HepG2 (cell line): ENCODE measurements around the gene C20orf144. TPM values are rescaled to one million over a fixed set of nuclear protein-coding genes. Genes with fewer than 3 reads are reported as not detected.

Experiments
- AHR ChIP-seq: IDR thresholded peaks from 2 replicates; pipeline ENCODE4 v1.6.1; 2018; ENCODE audit warnings: missing genetic modification reagents, missing compliant biosample characterization
- ATF7-NPFF ChIP-seq: sonication (generic); formaldehyde crosslinking; IDR thresholded peaks from 2 replicates; pipeline ENCODE4 v1.8.1; 2023; ENCODE audit warnings: mild to moderate bottlenecking, low read depth, missing genetic modification reagents, moderate library complexity
- DR1 ChIP-seq: sonication (generic); formaldehyde crosslinking; IDR thresholded peaks from 2 replicates; pipeline ENCODE4 v1.8.0; 2021; ENCODE audit warnings: mild to moderate bottlenecking, missing genetic modification reagents, inconsistent platforms
- FOXC1 ChIP-seq: sonication (generic); formaldehyde crosslinking; IDR thresholded peaks from 2 replicates; pipeline ENCODE4 v1.8.0; 2022; ENCODE audit warnings: mild to moderate bottlenecking, missing genetic modification reagents, borderline replicate concordance
- HES4 ChIP-seq: sonication (generic); formaldehyde crosslinking; IDR thresholded peaks from 2 replicates; pipeline ENCODE4 v1.9.0; 2021; ENCODE audit warnings: mild to moderate bottlenecking, missing genetic modification reagents, borderline replicate concordance
- HNF1A ChIP-seq, 2 experiments: sonication (generic) in 1 of 2; formaldehyde crosslinking in 1 of 2; IDR thresholded peaks; 2 replicates each; pipeline versions ENCODE4 v1.4.0 to v1.6.1; 2016 to 2020; ENCODE audit warnings: borderline replicate concordance in 1 of 2, low read depth in 1 of 2, mild to moderate bottlenecking in 1 of 2, missing genetic modification reagents in 1 of 2
- HNRNPUL1 ChIP-seq: fragments of 200-400 bp; formaldehyde crosslinking; IDR thresholded peaks from 2 replicates; pipeline ENCODE4 v1.6.1; 2017; ENCODE audit warnings: low read depth, mild to moderate bottlenecking, low read length, moderate library complexity
- NFIC ChIP-seq: IDR thresholded peaks from 2 replicates; pipeline ENCODE4 v1.6.1; 2012; ENCODE audit warnings: mild to moderate bottlenecking, low read length, inconsistent platforms
- SNRNP70 ChIP-seq: fragments of 200-400 bp; formaldehyde crosslinking; IDR thresholded peaks from 2 replicates; pipeline ENCODE4 v1.6.1; 2017; ENCODE audit warnings: mild to moderate bottlenecking, low read depth, low read length, moderate library complexity
- SP4 ChIP-seq: sonication (generic); formaldehyde crosslinking; IDR thresholded peaks from 2 replicates; pipeline ENCODE4 v1.8.1; 2023; ENCODE audit warnings: mild to moderate bottlenecking, missing genetic modification reagents
- SRY ChIP-seq: sonication (generic); formaldehyde crosslinking; IDR thresholded peaks from 2 replicates; pipeline ENCODE4 v1.8.0; 2022; ENCODE audit warnings: mild to moderate bottlenecking, missing genetic modification reagents
- STAG1 ChIP-seq: sonication (generic); formaldehyde crosslinking; IDR thresholded peaks from 2 replicates; pipeline ENCODE4 v1.4.0; 2020; ENCODE audit warnings: missing genetic modification reagents
- ZBTB37 ChIP-seq: sonication (generic); formaldehyde crosslinking; IDR thresholded peaks from 2 replicates; pipeline ENCODE4 v1.4.0; 2020; ENCODE audit warnings: mild to moderate bottlenecking, missing genetic modification reagents
- ZFP82 ChIP-seq: sonication (generic); formaldehyde crosslinking; IDR thresholded peaks from 2 replicates; pipeline ENCODE4 v1.5.1; 2020; ENCODE audit warnings: mild to moderate bottlenecking, missing genetic modification reagents, borderline replicate concordance
- ZIK1 ChIP-seq: sonication (generic); formaldehyde crosslinking; IDR thresholded peaks from 2 replicates; pipeline ENCODE4 v1.5.0; 2020; ENCODE audit warnings: mild to moderate bottlenecking, low read depth, missing genetic modification reagents, borderline replicate concordance
- ZNF160 ChIP-seq: sonication (generic); formaldehyde crosslinking; IDR thresholded peaks from 2 replicates; pipeline ENCODE4 v1.8.0; 2022; ENCODE audit warnings: mild to moderate bottlenecking, inconsistent platforms, missing genetic modification reagents
- ZNF253 ChIP-seq: sonication (generic); formaldehyde crosslinking; IDR thresholded peaks from 2 replicates; pipeline ENCODE4 v1.8.0; 2022; ENCODE audit warnings: mild to moderate bottlenecking, missing genetic modification reagents, borderline replicate concordance
- ZNF781 ChIP-seq: sonication (generic); formaldehyde crosslinking; IDR thresholded peaks from 2 replicates; pipeline ENCODE4 v1.5.1; 2020; ENCODE audit warnings: borderline replicate concordance, mild to moderate bottlenecking, missing genetic modification reagents; ENCODE audit errors: not compliant biosample characterization
- polyA plus RNA-seq, 8 experiments: library from polyadenylated mRNA; depleted of rRNA in 3 of 8; stranded (reverse) in 7 of 8; unstranded in 1 of 8; fragments of >200 nt; fragmentation: Illumina TruSeq in 4 of 8; extraction: Trizol in 4 of 8; gene quantifications; 2 replicates each; pipeline versions ENCODE4 v1.2.1 to v1.2.3, GENCODE V29; 2011 to 2016; ENCODE audit warnings: low read depth in 4 of 8, missing spikeins in 1 of 8, mixed read lengths in 1 of 8; ENCODE audit not compliant: insufficient read depth in 1 of 8
- total RNA-seq, 5 experiments: library from RNA; depleted of rRNA; stranded (reverse); fragments of >200 nt; fragmentation: Illumina TruSeq; extraction: Trizol; gene quantifications; 2 replicates each; pipeline ENCODE4 v1.2.3, GENCODE V29; 2016; ENCODE audit warnings: low read depth in 1 of 5
- TF ChIP-seq, protein P1 (sequence below), 2 experiments: sonication (generic) in 1 of 2; formaldehyde crosslinking in 1 of 2; IDR thresholded peaks; 2 replicates each; pipeline versions ENCODE4 v1.4.0 to v1.6.1; 2018 to 2020; ENCODE audit warnings: missing genetic modification reagents in 2 of 2, borderline replicate concordance in 1 of 2, low read depth in 1 of 2, mild to moderate bottlenecking in 1 of 2, missing biosample characterization in 1 of 2
- TF ChIP-seq, protein P2 (sequence below): sonication (generic); formaldehyde crosslinking; conservative IDR thresholded peaks from 2 replicates; pipeline ENCODE4 v1.8.0; 2022; ENCODE audit warnings: missing genetic modification reagents

C20orf144 gene
- total and polyA plus RNA-seq, 2 of the 13 experiments (the other 11 are each of a cell fraction or from before 2014, with no cell fraction given) = 0.09 to 0.16 TPM

GRCh38 chr20:33649201-33649681 is 12.9 kb upstream of the C20orf144 start (continued):
- TF ChIP-seq ZNF781 (no peak), ZNF160 (CRISPR knock-in tag) (no peak), AHR (no peak), ZIK1 (no peak), FOXC1 (CRISPR knock-in tag) (0 out of 2 replicates have a peak, but pooled peaks have one; percentile 28), STAG1 (CRISPR knock-in tag) (no peak), NFIC (no peak), HNF1A (IDR thresholded peaks at IDR 0.05; ENCODE audit: low read depth) (no peak), HNF1A (CRISPR knock-in tag; IDR thresholded peaks at IDR 0.05; ENCODE audit: borderline replicate concordance) (no peak), ZFP82 (CRISPR knock-in tag) (no peak), SNRNP70 (no peak), SP4 (no peak), ZNF253 (no peak), SRY (CRISPR knock-in tag) (0 out of 2 replicates have a peak, but pooled peaks have one; percentile 32), ZBTB37 (CRISPR knock-in tag) (no peak), HNRNPUL1 (no peak), HES4 (CRISPR knock-in tag) (no peak), ATF7-NPFF (no peak), DR1 (CRISPR knock-in tag) (no peak)
- TF ChIP-seq, protein P1, sequence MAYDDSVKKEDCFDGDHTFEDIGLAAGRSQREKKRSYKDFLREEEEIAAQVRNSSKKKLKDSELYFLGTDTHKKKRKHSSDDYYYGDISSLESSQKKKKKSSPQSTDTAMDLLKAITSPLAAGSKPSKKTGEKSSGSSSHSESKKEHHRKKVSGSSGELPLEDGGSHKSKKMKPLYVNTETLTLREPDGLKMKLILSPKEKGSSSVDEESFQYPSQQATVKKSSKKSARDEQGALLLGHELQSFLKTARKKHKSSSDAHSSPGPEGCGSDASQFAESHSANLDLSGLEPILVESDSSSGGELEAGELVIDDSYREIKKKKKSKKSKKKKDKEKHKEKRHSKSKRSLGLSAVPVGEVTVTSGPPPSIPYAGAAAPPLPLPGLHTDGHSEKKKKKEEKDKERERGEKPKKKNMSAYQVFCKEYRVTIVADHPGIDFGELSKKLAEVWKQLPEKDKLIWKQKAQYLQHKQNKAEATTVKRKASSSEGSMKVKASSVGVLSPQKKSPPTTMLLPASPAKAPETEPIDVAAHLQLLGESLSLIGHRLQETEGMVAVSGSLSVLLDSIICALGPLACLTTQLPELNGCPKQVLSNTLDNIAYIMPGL (CRISPR knock-in tag; IDR thresholded peaks at IDR 0.05; ENCODE audit: borderline replicate concordance in 1 of 2, low read depth in 1 of 2) = 0 out of 4 replicates have a peak, but pooled peaks of 1 of the 2 experiments have one; percentile 13
- TF ChIP-seq, protein P2, sequence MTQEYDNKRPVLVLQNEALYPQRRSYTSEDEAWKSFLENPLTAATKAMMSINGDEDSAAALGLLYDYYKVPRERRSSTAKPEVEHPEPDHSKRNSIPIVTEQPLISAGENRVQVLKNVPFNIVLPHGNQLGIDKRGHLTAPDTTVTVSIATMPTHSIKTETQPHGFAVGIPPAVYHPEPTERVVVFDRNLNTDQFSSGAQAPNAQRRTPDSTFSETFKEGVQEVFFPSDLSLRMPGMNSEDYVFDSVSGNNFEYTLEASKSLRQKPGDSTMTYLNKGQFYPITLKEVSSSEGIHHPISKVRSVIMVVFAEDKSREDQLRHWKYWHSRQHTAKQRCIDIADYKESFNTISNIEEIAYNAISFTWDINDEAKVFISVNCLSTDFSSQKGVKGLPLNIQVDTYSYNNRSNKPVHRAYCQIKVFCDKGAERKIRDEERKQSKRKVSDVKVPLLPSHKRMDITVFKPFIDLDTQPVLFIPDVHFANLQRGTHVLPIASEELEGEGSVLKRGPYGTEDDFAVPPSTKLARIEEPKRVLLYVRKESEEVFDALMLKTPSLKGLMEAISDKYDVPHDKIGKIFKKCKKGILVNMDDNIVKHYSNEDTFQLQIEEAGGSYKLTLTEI (CRISPR knock-in tag) = no peak
